ENCODE data around the gene AHRR.

The AHRR gene

DNA sequence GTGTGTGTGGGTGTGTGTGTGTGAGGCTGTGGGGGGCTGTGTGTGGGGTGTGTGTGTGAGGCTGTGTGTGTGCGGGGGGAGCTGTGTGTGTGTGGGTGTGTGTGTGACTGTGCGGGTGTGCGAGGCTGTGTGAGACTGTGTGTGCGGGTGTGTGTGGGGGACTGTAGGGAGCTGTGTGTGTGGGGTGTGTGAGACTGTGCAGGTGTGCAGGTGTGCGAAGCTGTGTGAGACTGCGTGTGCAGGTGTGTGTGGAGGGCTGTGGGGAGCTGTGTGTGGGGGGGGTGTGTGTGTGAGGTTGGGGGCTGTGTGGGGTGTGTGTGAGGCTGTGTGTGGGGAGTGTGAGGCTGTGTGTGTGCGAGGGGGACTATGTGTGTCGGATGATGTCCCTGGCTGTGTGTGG lies 23.2 kb downstream of the AHRR start:
- ATAC-seq (no peak), DNase-seq (ENCODE audit: low spot score in 2 of 2) (peak in 1 of 2 donors; percentile 8)
- peak overlapping the region; percentile 71 for H3K4me3 Mint-ChIP-seq
- peaks cover 44% of the 10 kb centered on the region for H3K36me3 Mint-ChIP-seq
- no peak overlapping the region for H3K27ac Mint-ChIP-seq
- H3K9me3 Mint-ChIP-seq: no peaks in the 10 kb centered on the region
- peaks cover 22% of the 10 kb centered on the region for H3K4me1 Mint-ChIP-seq

GRCh38 chr5:345404-346195 lies 24.1 kb downstream of the AHRR start:
- Mint-ChIP-seq H3K9me3 (no peaks in the 10 kb centered on the region), H3K36me3 (peaks cover 50% of the 10 kb centered on the region), H3K27ac (peak overlapping the region; percentile 43), H3K4me3 (peak overlapping the region; percentile 49), H3K4me1 (peaks cover 27% of the 10 kb centered on the region)
- peak in 1 of 2 donors; percentile 48 for DNase-seq (ENCODE audit: low spot score in 2 of 2)
- ATAC-seq: peak; percentile 60

DNA sequence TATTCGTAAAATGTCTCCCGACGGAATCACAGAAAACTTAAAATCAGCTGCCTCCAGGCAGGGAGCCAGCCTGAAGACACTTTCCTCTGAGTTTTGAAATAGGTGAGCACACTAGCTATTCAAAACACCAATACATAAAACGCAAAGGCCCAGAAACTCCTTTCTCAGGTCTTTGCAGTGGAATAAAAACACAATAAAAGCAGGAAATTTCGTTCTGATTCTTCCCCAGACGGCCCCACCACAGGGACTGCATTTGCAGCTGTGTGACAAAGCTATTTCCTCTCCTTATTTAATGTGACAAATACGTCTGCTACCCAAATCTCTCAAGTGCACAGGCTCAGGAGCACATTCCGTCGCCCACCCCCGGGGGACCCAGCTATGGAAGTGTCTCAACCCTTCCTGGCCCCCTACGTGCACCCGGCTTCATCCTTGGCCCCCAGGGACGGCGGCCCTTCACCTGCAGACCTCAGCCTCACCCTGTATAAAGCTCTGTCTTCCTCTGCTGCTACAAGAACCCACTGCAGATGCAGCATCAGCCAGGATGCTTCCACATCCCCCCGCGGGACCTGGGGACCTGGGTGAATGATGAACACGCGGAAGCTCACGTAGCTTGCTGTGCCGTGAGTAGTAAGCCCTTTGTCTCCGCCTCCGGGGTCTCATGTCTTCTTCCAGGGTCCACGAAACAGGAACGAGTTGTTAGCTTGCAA lies 24.9 kb downstream of the AHRR start:
- peaks cover 35% of the 10 kb centered on the region for H3K4me1 Mint-ChIP-seq
- no peaks in the 10 kb centered on the region for H3K9me3 Mint-ChIP-seq
- H3K36me3 Mint-ChIP-seq: peaks cover 58% of the 10 kb centered on the region
- DNase-seq (ENCODE audit: low spot score in 2 of 2) (peak in 1 of 2 donors; percentile 50), ATAC-seq (peak; percentile 38)
- peak overlapping the region; percentile 43 for H3K27ac Mint-ChIP-seq
- peak overlapping the region; percentile 49 for H3K4me3 Mint-ChIP-seq

DNA sequence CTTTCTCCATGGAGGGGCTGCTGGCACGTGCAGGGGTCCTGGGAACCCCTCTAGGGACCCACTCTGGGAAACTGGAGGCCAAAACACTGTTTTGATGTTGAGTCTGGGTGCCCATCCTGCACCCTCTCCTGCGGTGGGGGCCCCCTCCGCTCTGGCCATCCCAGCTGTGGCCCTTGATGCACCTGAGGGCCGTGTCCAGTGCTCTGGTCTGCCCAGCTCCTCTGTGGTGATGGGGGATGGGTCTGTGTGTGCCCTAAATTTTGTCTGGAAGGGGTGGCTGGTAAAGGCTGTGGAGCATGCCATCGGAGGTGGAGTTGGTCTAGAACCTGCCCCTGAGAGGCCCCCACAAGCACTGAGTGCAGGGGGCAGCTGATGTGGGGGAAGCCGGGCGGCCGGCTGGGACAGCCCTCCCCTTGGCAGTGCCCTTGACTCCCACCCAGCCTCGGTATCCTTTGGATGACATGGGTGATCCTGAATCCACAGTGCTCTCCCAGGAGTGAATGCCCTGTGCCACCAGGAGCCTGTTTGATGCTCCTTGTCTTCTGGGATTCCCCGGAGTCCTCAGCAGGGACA lies 26.3 kb downstream of the AHRR start:
- Mint-ChIP-seq H3K36me3 (peaks cover 62% of the 10 kb centered on the region), H3K9me3 (no peaks in the 10 kb centered on the region), H3K27ac (no peak overlapping the region), H3K4me1 (peaks cover 34% of the 10 kb centered on the region), H3K4me3 (peak overlapping the region; percentile 2)
- ATAC-seq: no peak
- DNase-seq (ENCODE audit: low spot score in 2 of 2): peak in 1 of 2 donors; percentile 42

DNA sequence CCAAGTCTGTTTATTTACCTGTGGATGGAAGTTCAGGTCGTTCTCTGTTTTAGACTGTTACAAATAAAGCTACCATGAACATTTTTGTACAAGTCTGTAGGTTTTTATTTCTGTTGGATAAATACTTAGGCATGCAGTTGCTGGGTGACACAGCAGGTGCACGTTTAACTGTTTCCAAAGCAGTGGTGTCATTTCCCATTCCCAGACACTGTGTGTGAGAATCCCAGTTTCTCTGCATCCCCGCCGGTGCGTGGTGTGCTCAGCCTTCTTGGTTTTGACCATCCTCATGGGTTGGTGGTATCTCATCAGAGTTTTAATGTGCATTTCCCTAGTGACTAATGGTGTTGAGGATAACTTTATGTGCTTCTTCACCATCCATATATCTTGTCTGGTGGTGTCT lies 27.2 kb downstream of the AHRR start:
- DNase-seq (ENCODE audit: low spot score in 2 of 2) (peak in 1 of 2 donors; percentile 33), ATAC-seq (no peak)
- peaks cover 59% of the 10 kb centered on the region for H3K36me3 Mint-ChIP-seq
- H3K9me3 Mint-ChIP-seq: no peaks in the 10 kb centered on the region
- H3K4me3 Mint-ChIP-seq: peak overlapping the region; percentile 2
- no peak overlapping the region for H3K27ac Mint-ChIP-seq
- H3K4me1 Mint-ChIP-seq: peaks cover 30% of the 10 kb centered on the region

GRCh38 chr5:350355-350754 lies 28.8 kb downstream of the AHRR start:
- Mint-ChIP-seq H3K27ac (peak overlapping the region; percentile 21), H3K4me3 (no peak overlapping the region), H3K9me3 (no peaks in the 10 kb centered on the region), H3K36me3 (peaks cover 57% of the 10 kb centered on the region), H3K4me1 (peaks cover 30% of the 10 kb centered on the region)
- no peak for ATAC-seq
- peak in 1 of 2 donors; percentile 33 for DNase-seq (ENCODE audit: low spot score in 2 of 2)

DNA sequence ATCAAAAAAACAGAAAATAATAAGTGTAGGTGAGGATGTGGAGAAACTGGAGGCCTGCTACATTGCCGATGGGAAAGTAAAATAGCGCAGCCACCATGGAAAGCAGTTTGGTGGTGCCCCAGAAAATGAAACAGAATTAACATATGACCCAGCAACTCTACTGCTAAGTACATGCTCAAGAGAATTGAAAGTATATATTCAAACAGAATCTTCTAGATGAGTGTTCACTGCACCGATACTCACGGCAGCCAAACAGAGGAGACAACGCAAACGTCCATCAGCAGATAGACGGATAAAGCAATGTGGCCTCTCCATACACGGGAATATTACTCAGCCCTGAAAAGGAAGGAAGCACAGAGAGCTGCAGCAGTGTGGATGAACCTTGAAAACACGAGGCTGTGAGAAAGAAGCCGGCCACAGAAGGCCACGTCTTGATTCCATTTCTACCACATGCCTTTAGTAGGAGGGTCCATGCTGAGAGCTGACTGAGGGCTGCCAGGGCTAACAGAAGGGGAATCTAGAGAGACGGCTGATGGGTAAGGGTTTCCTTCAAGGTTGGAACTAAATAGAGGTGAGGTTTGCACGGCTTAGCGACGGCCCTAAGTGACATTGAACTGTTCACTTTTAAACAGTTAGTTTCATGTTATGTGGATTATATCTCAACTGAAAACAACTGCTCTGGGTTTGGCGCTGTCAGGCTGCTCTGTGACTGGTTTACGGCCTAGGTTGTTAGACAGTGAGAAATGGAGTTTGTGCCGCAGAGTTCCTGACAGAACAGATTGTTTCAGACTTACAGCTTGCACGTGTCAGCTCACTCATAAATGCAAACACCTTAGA lies 29.8 kb downstream of the AHRR start:
- peak; percentile 75 for ATAC-seq
- Mint-ChIP-seq H3K36me3 (peaks cover 48% of the 10 kb centered on the region), H3K4me3 (no peak overlapping the region), H3K4me1 (peaks cover 22% of the 10 kb centered on the region), H3K27ac (no peak overlapping the region), H3K9me3 (no peaks in the 10 kb centered on the region)
- peak in 1 of 2 donors; percentile 47 for DNase-seq (ENCODE audit: low spot score in 2 of 2)

- Mint-ChIP-seq H3K4me1 (peaks cover 16% of the 10 kb centered on the region), H3K36me3 (peaks cover 42% of the 10 kb centered on the region), H3K4me3 (no peak overlapping the region), H3K27ac (no peak overlapping the region), H3K9me3 (no peaks in the 10 kb centered on the region)
- ATAC-seq (no peak), DNase-seq (ENCODE audit: low spot score in 2 of 2) (peak in 1 of 2 donors; percentile 40)
Observed at GRCh38 chr5:351921-352245, 30.4 kb downstream of the AHRR start.

DNA sequence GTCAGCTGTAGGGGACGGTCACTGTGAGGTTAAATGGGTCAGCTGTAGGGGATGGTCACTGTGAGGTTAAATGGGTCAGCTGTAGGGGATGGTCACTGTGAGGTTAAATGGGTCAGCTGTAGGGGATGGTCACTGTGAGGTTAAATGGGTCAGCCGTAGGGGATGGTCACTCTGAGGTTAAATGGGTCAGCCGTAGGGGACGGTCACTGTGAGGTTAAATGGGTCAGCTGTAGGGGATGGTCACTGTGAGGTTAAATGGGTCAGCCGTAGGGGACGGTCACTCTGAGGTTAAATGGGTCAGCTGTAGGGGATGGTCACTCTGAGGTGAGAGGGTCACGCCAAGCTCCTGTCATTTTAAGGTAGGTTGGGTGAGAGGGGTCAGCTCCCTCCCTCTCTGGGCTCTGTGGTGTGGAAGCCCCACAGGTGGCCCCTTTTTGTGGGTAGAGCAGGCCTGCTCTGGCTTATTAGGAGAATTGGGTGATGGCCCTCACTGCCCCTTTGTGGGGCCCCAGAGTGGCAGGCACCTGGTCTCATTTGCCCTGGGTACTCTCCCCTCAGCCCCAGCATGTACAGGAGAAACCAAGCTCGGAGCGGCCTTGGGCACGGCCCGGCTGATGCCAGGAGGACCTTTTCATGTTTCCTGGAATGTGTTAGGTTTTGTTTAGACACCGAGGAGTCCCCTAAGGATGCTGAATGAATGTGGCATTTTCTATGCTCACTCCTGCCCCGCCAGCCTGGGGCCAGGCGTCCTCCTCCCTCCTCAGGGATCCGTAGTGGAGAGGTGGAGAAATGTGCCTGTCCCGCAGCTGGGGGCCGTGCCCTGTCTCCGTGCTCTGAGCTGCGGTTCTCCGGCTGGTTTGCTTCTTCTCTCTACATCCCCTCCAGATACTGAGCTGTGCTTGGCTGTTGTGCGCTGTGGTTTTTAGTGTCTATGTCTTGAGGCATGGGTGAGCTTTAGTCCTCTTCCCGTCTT lies 31.4 kb downstream of the AHRR start:
- Mint-ChIP-seq H3K4me3 (no peak overlapping the region), H3K9me3 (no peaks in the 10 kb centered on the region), H3K36me3 (peaks cover 32% of the 10 kb centered on the region), H3K27ac (no peak overlapping the region), H3K4me1 (peaks cover 16% of the 10 kb centered on the region)
- peak in 1 of 2 donors; percentile 45 for DNase-seq (ENCODE audit: low spot score in 2 of 2)
- peak; percentile 29 for ATAC-seq

DNA sequence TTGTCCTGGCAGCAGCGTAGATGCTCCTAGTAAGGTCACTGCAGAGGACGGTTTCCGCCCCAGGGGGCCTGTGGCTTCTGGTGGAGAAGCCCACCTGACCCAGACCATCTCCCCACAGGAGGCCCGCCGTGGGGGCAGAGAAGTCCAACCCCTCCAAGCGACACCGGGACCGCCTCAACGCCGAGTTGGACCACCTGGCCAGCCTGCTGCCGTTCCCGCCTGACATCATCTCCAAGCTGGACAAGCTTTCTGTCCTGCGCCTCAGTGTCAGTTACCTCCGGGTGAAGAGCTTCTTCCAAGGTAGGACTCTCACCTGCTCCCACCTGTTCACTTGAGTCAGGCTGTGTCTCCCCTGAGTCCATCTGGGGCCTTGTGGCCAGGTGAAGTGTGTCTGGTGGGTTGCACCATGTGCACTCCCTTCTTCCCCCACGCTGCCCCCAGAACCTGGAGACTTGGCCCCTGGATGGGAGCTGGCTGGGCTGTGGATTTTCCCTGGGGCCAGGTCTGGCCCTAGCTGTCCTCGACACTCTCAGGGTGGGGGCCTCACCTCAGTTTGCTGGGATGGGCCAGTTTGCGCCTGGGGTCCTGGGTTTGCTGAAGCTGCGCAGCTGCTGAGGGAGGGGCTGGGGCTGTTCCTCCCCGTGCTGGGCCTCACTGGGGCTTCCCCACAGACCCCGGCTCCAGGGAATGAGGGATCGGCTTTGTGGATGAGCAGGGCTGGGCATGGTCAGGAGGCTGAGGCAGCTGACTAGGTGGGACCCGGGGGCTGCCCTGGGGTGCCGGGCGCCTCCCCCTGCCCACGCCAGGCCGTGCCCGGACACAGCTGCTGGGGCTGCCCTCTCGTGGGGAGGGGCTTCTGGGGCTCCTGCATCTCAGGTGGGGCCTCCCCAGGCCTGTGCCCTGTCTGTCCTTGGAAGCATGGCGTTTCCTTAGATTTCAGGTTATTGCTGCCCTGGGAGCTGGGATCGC lies 32.4 kb downstream of the AHRR start:
- no peaks in the 10 kb centered on the region for H3K9me3 Mint-ChIP-seq
- no peak overlapping the region for H3K4me3 Mint-ChIP-seq
- DNase-seq (ENCODE audit: low spot score in 2 of 2): no peak
- no peak overlapping the region for H3K27ac Mint-ChIP-seq
- ATAC-seq: peak; percentile 31
- H3K36me3 Mint-ChIP-seq: peaks cover 23% of the 10 kb centered on the region
- H3K4me1 Mint-ChIP-seq: peaks cover 16% of the 10 kb centered on the region

DNA sequence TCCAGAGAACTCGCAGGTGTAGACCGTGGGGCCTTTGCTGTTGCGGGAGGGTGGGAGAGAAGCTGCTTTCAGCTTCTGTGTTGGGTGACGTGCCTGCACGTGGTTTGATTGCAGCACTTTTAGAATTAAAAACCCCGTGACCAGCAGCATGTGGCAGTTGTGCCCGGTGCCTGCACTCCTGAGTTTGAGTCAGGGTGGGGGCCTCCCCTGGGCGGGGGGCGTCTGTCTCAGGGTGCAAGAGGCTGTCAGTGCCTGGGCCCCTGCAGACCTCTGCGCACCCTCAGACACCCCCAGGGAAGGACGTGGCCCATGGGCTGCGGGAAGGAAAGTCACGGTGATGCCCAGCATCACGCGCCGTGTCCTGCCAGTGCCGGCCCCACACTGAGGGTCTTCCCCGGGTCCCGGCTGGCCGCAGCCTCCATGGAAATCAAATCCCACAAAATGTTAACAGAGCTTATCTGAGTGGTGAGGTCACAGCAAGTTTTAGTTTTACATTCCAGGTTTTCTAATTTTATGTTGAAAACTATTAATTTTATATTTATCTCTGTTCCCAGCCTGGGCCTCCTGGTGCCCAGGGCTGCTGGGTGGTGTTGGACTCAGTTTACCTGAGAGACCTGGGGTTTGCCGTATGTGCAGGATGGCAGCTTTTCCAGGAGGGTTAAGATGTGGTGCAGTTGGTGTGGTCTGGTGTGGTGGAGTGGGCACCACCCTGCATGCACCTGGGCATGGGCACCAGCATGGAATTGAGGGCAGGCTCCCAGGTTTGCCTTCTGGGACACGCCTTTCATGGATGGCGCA lies 33.3 kb downstream of the AHRR start:
- ATAC-seq (no peak), DNase-seq (ENCODE audit: low spot score in 2 of 2) (peak in 1 of 2 donors; percentile 37)
- Mint-ChIP-seq H3K4me3 (no peak overlapping the region), H3K9me3 (no peaks in the 10 kb centered on the region), H3K36me3 (peaks cover 23% of the 10 kb centered on the region), H3K4me1 (peaks cover 16% of the 10 kb centered on the region), H3K27ac (no peak overlapping the region)

GRCh38 chr5:355379-355935 lies 33.9 kb downstream of the AHRR start:
- ATAC-seq (no peak), DNase-seq (ENCODE audit: low spot score in 2 of 2) (peak in 1 of 2 donors; percentile 17)
- H3K4me3 Mint-ChIP-seq: no peak overlapping the region
- H3K27ac Mint-ChIP-seq: peak overlapping the region; percentile 68
- H3K36me3 Mint-ChIP-seq: peaks cover 24% of the 10 kb centered on the region
- no peaks in the 10 kb centered on the region for H3K9me3 Mint-ChIP-seq
- H3K4me1 Mint-ChIP-seq: peaks cover 12% of the 10 kb centered on the region

All from stimulated activated effector memory CD8-positive, alpha-beta T cell treated with anti-CD3 and anti-CD28 coated beads, Interleukin-12 subunit alpha, Interleukin-12 subunit beta, amount 100 ng/mL, for 72 hours (primary cell).